Mesodermal cell (in vitro differentiated cells): ENCODE data around the gene TBC1D21.

Source experiments
- H3K27ac ChIP-seq: 2 replicates; pipeline ENCODE4 v1.7.0; 2013; ENCODE audit warnings: mild to moderate bottlenecking, low read depth, low read length, moderate library complexity; ENCODE audit not compliant: severe bottlenecking
- H3K36me3 ChIP-seq: 2 replicates; pipeline ENCODE4 v1.7.1; 2013; ENCODE audit warnings: mild to moderate bottlenecking, low read length, moderate library complexity; ENCODE audit not compliant: control insufficient read depth, insufficient read depth
- H3K4me1 ChIP-seq: one replicate; pipeline ENCODE4 v1.7.1; 2013; ENCODE audit warnings: mild to moderate bottlenecking, low read length; ENCODE audit not compliant: insufficient read depth, control insufficient read depth, poor library complexity, severe bottlenecking
- H3K4me3 ChIP-seq: 2 replicates; pipeline ENCODE4 v1.7.0; 2013; ENCODE audit warnings: low read length, control low read depth, mild to moderate bottlenecking; ENCODE audit not compliant: insufficient read depth, poor library complexity, severe bottlenecking; ENCODE audit errors: extremely low read depth
- H3K9me3 ChIP-seq: 2 replicates; pipeline ENCODE4 v1.7.1; 2013; ENCODE audit warnings: mild to moderate bottlenecking, low read length, moderate library complexity; ENCODE audit not compliant: control insufficient read depth
- WGBS, 2 experiments: methylation state at CpG; one replicate each; pipeline ENCODE4 v1.1.5; 2013; ENCODE audit warnings: missing lambda C conversion rate in 2 of 2; ENCODE audit not compliant: insufficient coverage in 2 of 2; 5-methylcytosine and 5-hydroxymethylcytosine counted together

TBC1D21 gene

GRCh38 chr15:73901126-73901810 lies 27.9 kb downstream of the TBC1D21 start:
- WGBS, 2 experiments, result 91 to 94% methylated on average over 7 of the region's 7 CpGs
- H3K9me3 ChIP-seq, result no peaks in the 10 kb centered on the region
- no peak overlapping the region for H3K4me3 ChIP-seq
- H3K4me1 ChIP-seq, result peaks cover 15% of the 10 kb centered on the region
- no peaks in the 10 kb centered on the region for H3K36me3 ChIP-seq
- no peak overlapping the region for H3K27ac ChIP-seq

- H3K4me3 ChIP-seq, result no peak overlapping the region
- no peak overlapping the region for H3K27ac ChIP-seq
- no peaks in the 10 kb centered on the region for H3K36me3 ChIP-seq
- H3K9me3 ChIP-seq, result no peaks in the 10 kb centered on the region
- WGBS, 2 experiments, result 73 to 83% methylated on average over 7 to 9 of the region's 11 CpGs
- peaks cover 17% of the 10 kb centered on the region for H3K4me1 ChIP-seq
Observed at GRCh38 chr15:73902121-73903020, 29.0 kb downstream of the TBC1D21 start.

GRCh38 chr15:73904026-73904815 lies 30.9 kb downstream of the TBC1D21 start:
- no peaks in the 10 kb centered on the region for H3K9me3 ChIP-seq
- H3K4me1 ChIP-seq, result peaks cover 10% of the 10 kb centered on the region
- WGBS, 2 experiments, result 86 to 97% methylated on average over 5 to 7 of the region's 9 CpGs
- H3K27ac ChIP-seq, result no peak overlapping the region
- H3K36me3 ChIP-seq, result no peaks in the 10 kb centered on the region
- no peak overlapping the region for H3K4me3 ChIP-seq

- Histone ChIP-seq H3K4me3 (no peak overlapping the region), H3K4me1 (peaks cover 8% of the 10 kb centered on the region), H3K36me3 (no peaks in the 10 kb centered on the region), H3K27ac (no peak overlapping the region), H3K9me3 (no peaks in the 10 kb centered on the region)
- 75 to 100% methylated on average over 1 to 2 of the region's 3 CpGs for WGBS, 2 experiments
Observed at GRCh38 chr15:73905225-73905827, 32.0 kb downstream of the TBC1D21 start.

GRCh38 chr15:73906346-73907034 lies 33.1 kb downstream of the TBC1D21 start:
- Histone ChIP-seq H3K9me3 (no peaks in the 10 kb centered on the region), H3K4me3 (no peak overlapping the region), H3K36me3 (no peaks in the 10 kb centered on the region), H3K4me1 (peaks cover 12% of the 10 kb centered on the region), H3K27ac (no peak overlapping the region)
- 90 to 100% methylated on average over 1 to 3 of the region's 4 CpGs for WGBS, 2 experiments

GRCh38 chr15:73907035-73907408 lies 33.7 kb downstream of the TBC1D21 start:
- H3K4me3 ChIP-seq, result no peak overlapping the region
- WGBS, 2 experiments, result 90 to 93% methylated on average over 2 of the region's 2 CpGs
- H3K36me3 ChIP-seq, result no peaks in the 10 kb centered on the region
- no peaks in the 10 kb centered on the region for H3K9me3 ChIP-seq
- no peak overlapping the region for H3K27ac ChIP-seq
- peaks cover 12% of the 10 kb centered on the region for H3K4me1 ChIP-seq

GRCh38 chr15:73908030-73908821 lies 34.9 kb downstream of the TBC1D21 start:
- Histone ChIP-seq H3K4me1 (peaks cover 12% of the 10 kb centered on the region), H3K36me3 (no peaks in the 10 kb centered on the region), H3K27ac (no peak overlapping the region), H3K4me3 (no peak overlapping the region), H3K9me3 (no peaks in the 10 kb centered on the region)
- 34% methylated on average over 4 of the region's 7 CpGs; no CpG with 5 or more reads in 1 of the 2 experiments for WGBS, 2 experiments

- no peak overlapping the region for H3K4me3 ChIP-seq
- no peaks in the 10 kb centered on the region for H3K9me3 ChIP-seq
- H3K27ac ChIP-seq, result no peak overlapping the region
- peaks cover 12% of the 10 kb centered on the region for H3K4me1 ChIP-seq
- WGBS, 2 experiments, result 74 to 91% methylated on average over 2 of the region's 2 CpGs
- H3K36me3 ChIP-seq, result no peaks in the 10 kb centered on the region
Observed at GRCh38 chr15:73908822-73909122, 35.4 kb downstream of the TBC1D21 start.

GRCh38 chr15:73909651-73910050 lies 36.3 kb downstream of the TBC1D21 start:
- H3K4me3 ChIP-seq, result no peak overlapping the region

More at GRCh38 chr15:73909651-73910050, 36.3 kb downstream of the TBC1D21 start:
- peaks cover 12% of the 10 kb centered on the region for H3K4me1 ChIP-seq
- no peaks in the 10 kb centered on the region for H3K36me3 ChIP-seq
- H3K9me3 ChIP-seq, result no peaks in the 10 kb centered on the region
- no peak overlapping the region for H3K27ac ChIP-seq
- WGBS, 2 experiments, result 90% methylated on average over 1 to 2 of the region's 2 CpGs
